PC-9 (cell line): ENCODE data around the gene PALLD. TPM values are rescaled to one million over a fixed set of nuclear protein-coding genes. Genes with fewer than 3 reads are reported as not detected.

Source experiments
- BruUV-seq: library from RNA; stranded (reverse); fragments of 400-500 nt; replicated peaks from 2 replicates; lab custom pipeline; 2021; lab: Mats Ljungman, UMichigan
- CTCF ChIA-PET: fragments of 300-600 bp; sonication (Branson Sonifier 250); formaldehyde crosslinking; loops from one replicate; lab custom pipeline; 2022; ENCODE audit warnings: antibody characterized with exemption; lab: Charles Lee
- POLR2A ChIA-PET: fragments of 300-600 bp; sonication (Branson Sonifier 250); formaldehyde crosslinking; loops from one replicate; lab custom pipeline; 2022; ENCODE audit warnings: antibody characterized with exemption; ENCODE audit not compliant: unreplicated experiment; lab: Charles Lee
- DNase-seq, 2 experiments: peaks; one replicate each; pipeline versions ENCODE4 v3.0.0 to v3.0.0-alpha.2; 2015 to 2022; ENCODE audit warnings: mixed read lengths in 1 of 2
- H2AFZ ChIP-seq: fragments of 200-600 bp; sonication (generic); 2 replicates; pipeline ENCODE4 v1.8.1; 2017; ENCODE audit warnings: antibody characterized with exemption
- H3F3A ChIP-seq: fragments of 200-600 bp; sonication (generic); 2 replicates; pipeline ENCODE4 v1.8.1; 2017; ENCODE audit warnings: antibody characterized with exemption, mild to moderate bottlenecking, low read depth; ENCODE audit not compliant: insufficient read depth
- H3K27ac ChIP-seq: fragments of 200-600 bp; sonication (generic); 2 replicates; pipeline ENCODE4 v1.6.1; 2016; ENCODE audit warnings: mixed run types
- H3K27me3 ChIP-seq: fragments of 200-600 bp; sonication (generic); 2 replicates; pipeline ENCODE4 v1.6.1; 2016; ENCODE audit warnings: low read depth, mixed run types; ENCODE audit not compliant: insufficient read depth
- H3K36me3 ChIP-seq: fragments of 200-600 bp; sonication (generic); 2 replicates; pipeline ENCODE4 v1.6.1; 2016; ENCODE audit warnings: low read depth, mixed run types
- H3K4me1 ChIP-seq: fragments of 200-600 bp; sonication (generic); replicated peaks from 2 replicates; pipeline ENCODE4 v1.6.1; 2016; ENCODE audit warnings: mixed run types; ENCODE audit not compliant: insufficient read depth
- H3K4me2 ChIP-seq: fragments of 200-600 bp; sonication (generic); 2 replicates; pipeline ENCODE4 v1.6.1; 2017; ENCODE audit warnings: mixed run types
- H3K4me3 ChIP-seq: fragments of 200-600 bp; sonication (generic); 2 replicates; pipeline ENCODE4 v1.6.1; 2016; ENCODE audit warnings: mixed run types
- H3K79me2 ChIP-seq: fragments of 200-600 bp; sonication (generic); 2 replicates; pipeline ENCODE4 v1.6.1; 2017; ENCODE audit warnings: low read depth, mixed run types
- H3K9me2 ChIP-seq: fragments of 200-600 bp; sonication (generic); 2 replicates; pipeline ENCODE4 v1.8.1; 2017; ENCODE audit warnings: mild to moderate bottlenecking; ENCODE audit not compliant: insufficient read depth
- H3K9me3 ChIP-seq: fragments of 200-600 bp; sonication (generic); 2 replicates; pipeline ENCODE4 v1.8.1; 2016; ENCODE audit warnings: low read depth; ENCODE audit not compliant: insufficient read depth
- H4K20me1 ChIP-seq: fragments of 200-600 bp; sonication (generic); 2 replicates; pipeline ENCODE4 v1.8.1; 2017; ENCODE audit not compliant: insufficient read depth
- EZH2 ChIP-seq: fragments of 200-600 bp; sonication (generic); IDR thresholded peaks from 2 replicates; pipeline ENCODE4 v1.8.0; 2017; ENCODE audit warnings: antibody characterized with exemption, low read depth
- intact Hi-C: fragments of 100-400 bp; cut with micrococcal nuclease; formaldehyde crosslinking; loops from one replicate; pipeline ENCODE4 v1.10.0; 2022; ENCODE audit not compliant: unreplicated experiment
- total RNA-seq: library from RNA; stranded (reverse); gene quantifications from 2 replicates; pipeline ENCODE4 v1.2.3, GENCODE V29; 2021
- TF ChIP-seq, protein P1 (sequence below): fragments of 200-600 bp; sonication (generic); conservative IDR thresholded peaks from 2 replicates; pipeline ENCODE4 v1.6.1; 2017; ENCODE audit warnings: mixed run types, antibody characterized with exemption, mild to moderate bottlenecking, moderate library complexity

PALLD gene
- total RNA-seq, 1 experiment from 2014 or later: 156 TPM

DNA sequence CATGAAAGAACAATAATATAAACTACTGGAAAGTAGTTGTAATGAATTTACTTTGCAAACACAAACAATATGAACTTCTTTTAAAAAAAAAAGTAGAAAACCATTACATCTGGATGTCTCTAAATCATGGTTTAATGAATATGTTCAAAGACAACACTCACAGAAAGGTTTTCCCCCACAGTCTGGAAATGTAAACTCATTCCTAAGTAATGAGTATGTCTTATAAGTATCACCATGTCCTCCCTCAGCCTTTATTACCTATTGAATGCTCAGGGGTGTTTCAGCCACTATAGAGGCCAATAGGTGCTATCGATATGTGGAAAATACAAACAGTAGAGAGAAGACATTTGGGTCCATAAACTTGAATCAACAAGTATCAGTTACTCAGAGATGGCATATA, 186.7 kb downstream of the PALLD start:
- H3K27me3 ChIP-seq: no peaks in the 10 kb centered on the region
- CTCF ChIA-PET: no interaction called here
- H3K79me2 ChIP-seq: no peaks in the 10 kb centered on the region
- H2AFZ ChIP-seq: no peak overlapping the region
- H3K9me2 ChIP-seq: no peaks in the 10 kb centered on the region
- TF ChIP-seq, protein P1, sequence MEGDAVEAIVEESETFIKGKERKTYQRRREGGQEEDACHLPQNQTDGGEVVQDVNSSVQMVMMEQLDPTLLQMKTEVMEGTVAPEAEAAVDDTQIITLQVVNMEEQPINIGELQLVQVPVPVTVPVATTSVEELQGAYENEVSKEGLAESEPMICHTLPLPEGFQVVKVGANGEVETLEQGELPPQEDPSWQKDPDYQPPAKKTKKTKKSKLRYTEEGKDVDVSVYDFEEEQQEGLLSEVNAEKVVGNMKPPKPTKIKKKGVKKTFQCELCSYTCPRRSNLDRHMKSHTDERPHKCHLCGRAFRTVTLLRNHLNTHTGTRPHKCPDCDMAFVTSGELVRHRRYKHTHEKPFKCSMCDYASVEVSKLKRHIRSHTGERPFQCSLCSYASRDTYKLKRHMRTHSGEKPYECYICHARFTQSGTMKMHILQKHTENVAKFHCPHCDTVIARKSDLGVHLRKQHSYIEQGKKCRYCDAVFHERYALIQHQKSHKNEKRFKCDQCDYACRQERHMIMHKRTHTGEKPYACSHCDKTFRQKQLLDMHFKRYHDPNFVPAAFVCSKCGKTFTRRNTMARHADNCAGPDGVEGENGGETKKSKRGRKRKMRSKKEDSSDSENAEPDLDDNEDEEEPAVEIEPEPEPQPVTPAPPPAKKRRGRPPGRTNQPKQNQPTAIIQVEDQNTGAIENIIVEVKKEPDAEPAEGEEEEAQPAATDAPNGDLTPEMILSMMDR: no peak
- TF ChIP-seq EZH2: no peak
- no peaks in the 10 kb centered on the region for H3F3A ChIP-seq
- intact Hi-C loops: no loop called here
- H3K4me2 ChIP-seq: no peak overlapping the region
- no peak overlapping the region for H3K4me3 ChIP-seq
- H3K27ac ChIP-seq: no peak overlapping the region
- no peak for DNase-seq
- BruUV-seq: no TSS peak
- 0 out of 2 replicates have a peak, but pooled peaks cover 10% of the 10 kb centered on the region for H3K36me3 ChIP-seq
- H4K20me1 ChIP-seq: no peaks in the 10 kb centered on the region
- no peaks in the 10 kb centered on the region for H3K4me1 ChIP-seq
- POLR2A ChIA-PET: no interaction called here
- no peaks in the 10 kb centered on the region for H3K9me3 ChIP-seq

DNA sequence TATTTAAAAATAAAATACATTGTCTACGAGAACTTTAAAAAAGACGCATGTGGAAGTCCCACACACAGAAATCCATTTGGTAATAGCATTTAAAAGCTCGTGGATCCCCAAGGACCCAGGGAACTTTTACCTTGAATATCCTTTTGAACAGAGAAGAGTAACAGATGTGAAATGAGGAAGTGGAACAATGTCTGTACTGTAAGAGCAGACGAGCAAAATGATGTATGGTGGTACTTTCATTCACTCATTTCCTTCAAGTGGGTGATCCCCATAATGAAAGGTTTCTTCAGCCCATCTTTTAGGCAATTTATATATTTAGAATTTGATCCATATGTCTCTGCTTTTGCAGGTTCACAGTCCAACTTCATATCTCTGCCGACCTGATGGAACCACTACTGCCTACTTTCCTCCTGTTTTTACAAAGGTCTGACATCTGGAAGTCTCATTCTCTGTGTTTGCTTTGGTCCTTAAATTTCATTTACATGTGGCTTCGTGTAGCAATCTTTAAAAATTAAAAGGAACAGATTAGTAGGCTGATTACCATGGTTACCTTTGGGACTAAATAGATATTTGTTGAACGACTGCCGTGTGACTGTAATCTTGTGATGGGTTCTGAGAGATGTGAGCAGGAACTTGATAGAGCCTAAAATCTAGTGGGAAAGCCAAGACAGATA, 188.4 kb downstream of the PALLD start:
- Histone ChIP-seq H3K4me1 (no peaks in the 10 kb centered on the region), H2AFZ (no peak overlapping the region), H3K9me2 (no peaks in the 10 kb centered on the region), H3K9me3 (no peaks in the 10 kb centered on the region), H3K27me3 (no peaks in the 10 kb centered on the region), H3K4me2 (no peak overlapping the region), H3F3A (no peaks in the 10 kb centered on the region), H3K79me2 (no peaks in the 10 kb centered on the region), H4K20me1 (no peaks in the 10 kb centered on the region), H3K4me3 (no peak overlapping the region), H3K27ac (no peak overlapping the region), H3K36me3 (0 out of 2 replicates have a peak, but pooled peaks cover 10% of the 10 kb centered on the region)
- ChIA-PET CTCF (interaction anchor here (0.6 kb wide), 1 partner anchor 138 kb away, joined by 5 read pairs; no protein-coding TSS in a partner anchor), POLR2A (interaction anchor here (0.6 kb wide), 1 partner anchor 52 kb away, joined by 5 read pairs; no protein-coding TSS in a partner anchor)
- no peak for TF ChIP-seq EZH2
- TF ChIP-seq, protein P1: no peak
- no peak for DNase-seq
- intact Hi-C loops: no loop called here
- no TSS peak for BruUV-seq

DNA sequence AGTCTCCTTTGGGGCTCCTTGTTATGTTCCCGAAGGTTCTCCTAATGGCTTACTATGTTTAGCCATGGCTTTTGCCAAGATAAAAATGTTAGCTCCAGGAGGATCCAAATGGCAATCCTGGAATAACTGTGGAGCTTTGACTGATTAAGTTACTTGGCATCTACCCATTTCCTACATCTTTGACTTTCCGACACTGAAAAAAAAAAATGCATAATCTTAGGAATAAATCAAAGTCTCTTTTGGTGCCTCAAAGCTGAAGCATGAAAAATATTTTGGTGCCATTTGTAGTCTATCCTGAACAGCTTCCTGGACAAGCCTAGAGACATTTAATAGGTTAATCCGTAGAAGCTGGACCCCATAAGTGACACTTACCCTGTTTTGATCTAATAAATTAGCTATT, 191.7 kb downstream of the PALLD start:
- H3K79me2 ChIP-seq: no peaks in the 10 kb centered on the region
- no peaks in the 10 kb centered on the region for H3F3A ChIP-seq
- no peak overlapping the region for H2AFZ ChIP-seq
- no peaks in the 10 kb centered on the region for H3K27me3 ChIP-seq
- no peaks in the 10 kb centered on the region; the same call in 1 of the 2 replicates for H3K4me1 ChIP-seq
- ChIA-PET CTCF (no interaction called here), POLR2A (no interaction called here)
- H3K4me2 ChIP-seq: no peak overlapping the region
- H3K36me3 ChIP-seq: 0 out of 2 replicates have a peak, but pooled peaks cover under 1% of the 10 kb centered on the region
- H4K20me1 ChIP-seq: no peaks in the 10 kb centered on the region
- H3K9me2 ChIP-seq: no peaks in the 10 kb centered on the region
- no peak for DNase-seq
- no TSS peak for BruUV-seq
- H3K4me3 ChIP-seq: no peak overlapping the region
- H3K27ac ChIP-seq: no peak overlapping the region
- TF ChIP-seq, protein P1: no peak
- no peak for TF ChIP-seq EZH2
- H3K9me3 ChIP-seq: no peaks in the 10 kb centered on the region
- intact Hi-C loops: no loop called here
